SU-DHL-6 (cell line): ENCODE data around the gene HHATL.

Source experiments
- H2AFZ ChIP-seq: fragments of 200-600 bp; sonication (generic); 2 replicates; pipeline ENCODE4 v1.6.1; 2014; ENCODE audit warnings: low read depth, mild to moderate bottlenecking, moderate library complexity, mixed read lengths, antibody characterized with exemption, low read length; ENCODE audit not compliant: severe bottlenecking
- H3F3A ChIP-seq: fragments of 200-600 bp; shearing (Covaris generic); 2 replicates; pipeline ENCODE4 v1.6.0; 2016; ENCODE audit warnings: antibody characterized with exemption, mild to moderate bottlenecking; ENCODE audit not compliant: insufficient read depth
- H3K27ac ChIP-seq: fragments of 200-600 bp; sonication (generic); 2 replicates; pipeline ENCODE4 v1.5.1; 2016; ENCODE audit warnings: low read depth, mild to moderate bottlenecking, low read length, moderate library complexity, mixed read lengths
- H3K27me3 ChIP-seq: fragments of 200-600 bp; sonication (generic), shearing (Covaris generic); 2 replicates; pipeline ENCODE4 v1.6.0; 2014; ENCODE audit warnings: mild to moderate bottlenecking, low read length
- H3K36me3 ChIP-seq: fragments of 200-600 bp; sonication (generic); 2 replicates; pipeline ENCODE4 v1.6.1; 2014; ENCODE audit warnings: mild to moderate bottlenecking, low read length, mixed read lengths
- H3K4me2 ChIP-seq: fragments of 300-600, 200-600 bp; shearing (Covaris generic), sonication (generic); 2 replicates; pipeline ENCODE4 v1.6.0; 2014; ENCODE audit warnings: low read length, low read depth, mild to moderate bottlenecking; ENCODE audit not compliant: poor library complexity, severe bottlenecking
- H3K4me3 ChIP-seq: fragments of 200-600 bp; sonication (generic); 2 replicates; pipeline ENCODE4 v1.5.1; 2014; ENCODE audit warnings: antibody characterized with exemption, low read length, mild to moderate bottlenecking, mixed read lengths; ENCODE audit not compliant: insufficient read depth, poor library complexity, severe bottlenecking
- H3K79me2 ChIP-seq: fragments of 200-600 bp; sonication (generic); 2 replicates; pipeline ENCODE4 v1.6.1; 2014; ENCODE audit warnings: mild to moderate bottlenecking, low read length, moderate library complexity; ENCODE audit not compliant: insufficient read depth
- H3K9ac ChIP-seq: fragments of 200-600 bp; sonication (generic); 2 replicates; pipeline ENCODE4 v1.7.0; 2014; ENCODE audit warnings: mild to moderate bottlenecking, low read length
- H3K9me2 ChIP-seq: fragments of 200-600 bp; sonication (generic); replicated peaks from 2 replicates; pipeline ENCODE4 v1.6.1; 2014; ENCODE audit warnings: low read length; ENCODE audit not compliant: insufficient read depth
- H3K9me3 ChIP-seq: fragments of 200-600 bp; sonication (generic); 2 replicates; pipeline ENCODE4 v1.6.1; 2014; ENCODE audit warnings: low read length, mixed read lengths; ENCODE audit not compliant: insufficient read depth
- H4K20me1 ChIP-seq: fragments of 200-600 bp; sonication (generic); 2 replicates; pipeline ENCODE4 v1.6.1; 2014; ENCODE audit warnings: low read depth, mild to moderate bottlenecking, antibody characterized with exemption, low read length, moderate library complexity, mixed read lengths
- EZH2phosphoT487 ChIP-seq: fragments of 200-600 bp; sonication (generic), shearing (Covaris generic); conservative IDR thresholded peaks from 2 replicates; pipeline ENCODE4 v1.6.1; 2018; ENCODE audit warnings: mild to moderate bottlenecking, antibody characterized with exemption, low read length, moderate library complexity, mixed read lengths
- TF ChIP-seq, protein P1 (sequence below): fragments of 200-600 bp; sonication (generic); IDR thresholded peaks from one replicate; pipeline ENCODE4 v1.5.1; 2017; ENCODE audit warnings: antibody characterized with exemption, mild to moderate bottlenecking, low read length, moderate library complexity; ENCODE audit not compliant: insufficient read depth, poor library complexity, severe bottlenecking

HHATL gene

GRCh38 chr3:42732196-42732828 lies 29.7 kb upstream of the HHATL start:
- no peaks in the 10 kb centered on the region for H3K9me2 ChIP-seq
- no peak overlapping the region for H3K4me2 ChIP-seq
- no peaks in the 10 kb centered on the region for H3F3A ChIP-seq
- no peaks in the 10 kb centered on the region for H3K27me3 ChIP-seq
- TF ChIP-seq, protein P1, sequence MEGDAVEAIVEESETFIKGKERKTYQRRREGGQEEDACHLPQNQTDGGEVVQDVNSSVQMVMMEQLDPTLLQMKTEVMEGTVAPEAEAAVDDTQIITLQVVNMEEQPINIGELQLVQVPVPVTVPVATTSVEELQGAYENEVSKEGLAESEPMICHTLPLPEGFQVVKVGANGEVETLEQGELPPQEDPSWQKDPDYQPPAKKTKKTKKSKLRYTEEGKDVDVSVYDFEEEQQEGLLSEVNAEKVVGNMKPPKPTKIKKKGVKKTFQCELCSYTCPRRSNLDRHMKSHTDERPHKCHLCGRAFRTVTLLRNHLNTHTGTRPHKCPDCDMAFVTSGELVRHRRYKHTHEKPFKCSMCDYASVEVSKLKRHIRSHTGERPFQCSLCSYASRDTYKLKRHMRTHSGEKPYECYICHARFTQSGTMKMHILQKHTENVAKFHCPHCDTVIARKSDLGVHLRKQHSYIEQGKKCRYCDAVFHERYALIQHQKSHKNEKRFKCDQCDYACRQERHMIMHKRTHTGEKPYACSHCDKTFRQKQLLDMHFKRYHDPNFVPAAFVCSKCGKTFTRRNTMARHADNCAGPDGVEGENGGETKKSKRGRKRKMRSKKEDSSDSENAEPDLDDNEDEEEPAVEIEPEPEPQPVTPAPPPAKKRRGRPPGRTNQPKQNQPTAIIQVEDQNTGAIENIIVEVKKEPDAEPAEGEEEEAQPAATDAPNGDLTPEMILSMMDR = no peak
- no peak for TF ChIP-seq EZH2phosphoT487
- no peaks in the 10 kb centered on the region for H3K9me3 ChIP-seq
- H3K36me3 ChIP-seq = no peaks in the 10 kb centered on the region
- no peak overlapping the region for H3K9ac ChIP-seq
- no peaks in the 10 kb centered on the region for H3K79me2 ChIP-seq
- no peak overlapping the region for H3K27ac ChIP-seq
- H2AFZ ChIP-seq = no peak overlapping the region
- no peaks in the 10 kb centered on the region for H4K20me1 ChIP-seq
- H3K4me3 ChIP-seq = no peak overlapping the region

DNA sequence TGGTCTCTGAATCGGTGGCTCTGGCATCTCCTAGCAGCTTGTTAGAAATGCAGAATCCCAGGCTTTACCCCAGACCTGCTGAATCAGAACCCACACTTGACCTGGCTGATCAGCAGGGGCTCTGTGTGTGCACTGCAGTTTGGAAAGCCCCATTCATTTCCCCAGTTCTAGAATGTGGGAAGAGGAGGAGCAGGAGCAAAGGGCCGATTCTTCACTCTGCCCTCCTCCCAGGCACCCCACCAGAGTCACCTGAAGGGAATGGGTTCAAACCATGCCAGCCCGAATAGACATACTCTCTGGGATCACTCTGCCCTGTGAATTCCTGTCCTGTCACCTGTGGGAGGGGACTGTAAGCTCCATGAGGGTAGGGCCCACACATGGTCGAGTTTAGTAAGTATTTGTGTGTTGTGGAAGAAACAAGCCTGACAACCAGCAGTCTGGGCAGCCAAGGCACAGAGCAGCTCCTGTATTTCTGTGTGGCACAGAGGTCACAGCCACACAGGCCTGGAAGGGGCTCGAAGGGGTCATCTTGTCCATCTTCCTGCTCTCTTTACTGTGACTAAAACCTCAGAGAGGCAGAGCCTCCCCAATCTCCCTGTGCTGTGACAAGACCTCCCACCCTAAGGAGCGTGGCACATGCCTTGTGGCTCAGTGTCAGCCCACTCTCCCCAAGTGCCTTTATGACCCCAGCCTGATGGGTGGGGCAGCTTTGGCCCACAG lies 29.0 kb upstream of the HHATL start:
- Histone ChIP-seq H3K4me3 (no peak overlapping the region), H3K9ac (no peak overlapping the region), H4K20me1 (no peaks in the 10 kb centered on the region), H3K9me2 (no peaks in the 10 kb centered on the region), H3K4me2 (no peak overlapping the region), H3K79me2 (no peaks in the 10 kb centered on the region), H3F3A (no peaks in the 10 kb centered on the region), H3K27ac (no peak overlapping the region), H2AFZ (no peak overlapping the region), H3K36me3 (no peaks in the 10 kb centered on the region), H3K9me3 (no peaks in the 10 kb centered on the region), H3K27me3 (no peaks in the 10 kb centered on the region)
- TF ChIP-seq EZH2phosphoT487 = no peak
- TF ChIP-seq, protein P1 = no peak

DNA sequence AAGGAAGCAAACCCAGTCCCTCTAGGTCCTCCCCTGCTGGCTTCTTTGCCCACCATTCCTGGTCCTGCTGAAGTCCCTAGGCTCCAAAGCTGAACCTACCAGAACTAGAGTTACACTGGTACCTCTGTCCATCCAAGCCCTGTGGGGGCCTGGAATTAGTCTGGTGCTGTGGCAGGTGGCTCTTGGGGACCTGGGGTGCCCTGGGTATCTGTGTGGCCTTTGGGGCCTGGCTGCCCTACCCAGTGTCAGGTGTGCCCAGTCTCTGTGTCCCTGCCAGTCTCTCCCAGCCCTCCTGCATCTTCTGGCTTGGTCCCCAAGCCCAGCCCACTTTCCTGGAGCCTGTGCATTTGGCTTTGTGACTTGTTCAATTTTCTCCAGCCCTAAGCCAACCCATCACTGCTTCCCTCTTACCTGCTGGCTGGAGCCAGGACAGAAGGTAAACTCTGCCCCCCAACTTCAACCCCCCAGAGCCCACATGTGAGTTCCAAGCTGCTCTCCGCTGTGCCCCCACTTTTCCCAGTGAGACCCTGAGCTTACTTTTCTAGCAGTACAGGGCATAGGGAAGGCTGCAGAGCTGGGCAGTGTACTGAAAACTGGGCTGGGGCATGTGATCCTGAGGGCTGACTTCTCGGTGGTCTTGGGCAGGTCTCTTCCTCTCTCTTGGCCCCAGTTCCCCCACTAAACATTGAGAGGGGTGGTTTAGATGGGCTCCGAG lies 28.3 kb upstream of the HHATL start:
- no peaks in the 10 kb centered on the region for H3K27me3 ChIP-seq
- no peak overlapping the region for H3K4me3 ChIP-seq
- no peaks in the 10 kb centered on the region for H3K9me3 ChIP-seq
- H2AFZ ChIP-seq = no peak overlapping the region
- no peaks in the 10 kb centered on the region for H4K20me1 ChIP-seq
- H3K36me3 ChIP-seq = no peaks in the 10 kb centered on the region
- H3K9me2 ChIP-seq = no peaks in the 10 kb centered on the region
- H3K79me2 ChIP-seq = no peaks in the 10 kb centered on the region
- no peaks in the 10 kb centered on the region for H3F3A ChIP-seq
- no peak overlapping the region for H3K9ac ChIP-seq
- TF ChIP-seq, protein P1 = no peak
- no peak for TF ChIP-seq EZH2phosphoT487
- H3K27ac ChIP-seq = no peak overlapping the region
- no peak overlapping the region for H3K4me2 ChIP-seq
